Subcutaneous adipose tissue (tissue), 4 donors: ENCODE data around the gene FST. TPM values are rescaled to one million over a fixed set of nuclear protein-coding genes. Genes with fewer than 3 reads are reported as not detected.

Experiments used
- CTCF ChIP-seq: fragments of 450-650 bp; IDR thresholded peaks from one replicate; pipeline ENCODE4 v1.5.1; 2016; ENCODE audit warnings: low read depth, mild to moderate bottlenecking, control low read depth, antibody characterized with exemption, moderate library complexity
- total RNA-seq, 4 donors: library from RNA; depleted of rRNA; stranded (reverse); fragments of >200 nt; gene quantifications; one replicate each; pipeline ENCODE4 v1.1.0, GENCODE V29; 2016

The FST gene
- total RNA-seq, 4 donors from 2014 or later, result 14.3 to 21.6 (median 16.9) TPM

- TF ChIP-seq CTCF, result no peak
Observed at GRCh38 chr5:53481159-53481886, 894 bp downstream of the FST start.

GRCh38 chr5:53481887-53482716 lies 1.7 kb downstream of the FST start:
- no peak for TF ChIP-seq CTCF

GRCh38 chr5:53482717-53483638 lies 2.5 kb downstream of the FST start:
- no peak for TF ChIP-seq CTCF

- TF ChIP-seq CTCF, result no peak
Observed at GRCh38 chr5:53487436-53487835, 7.0 kb downstream of the FST start.

GRCh38 chr5:53488195-53488722 lies 7.8 kb downstream of the FST start:
- TF ChIP-seq CTCF, result no peak

GRCh38 chr5:53490747-53491146 lies 10.3 kb downstream of the FST start:
- TF ChIP-seq CTCF, result no peak
